ENCODE results near the gene POU3F1.

DNA sequence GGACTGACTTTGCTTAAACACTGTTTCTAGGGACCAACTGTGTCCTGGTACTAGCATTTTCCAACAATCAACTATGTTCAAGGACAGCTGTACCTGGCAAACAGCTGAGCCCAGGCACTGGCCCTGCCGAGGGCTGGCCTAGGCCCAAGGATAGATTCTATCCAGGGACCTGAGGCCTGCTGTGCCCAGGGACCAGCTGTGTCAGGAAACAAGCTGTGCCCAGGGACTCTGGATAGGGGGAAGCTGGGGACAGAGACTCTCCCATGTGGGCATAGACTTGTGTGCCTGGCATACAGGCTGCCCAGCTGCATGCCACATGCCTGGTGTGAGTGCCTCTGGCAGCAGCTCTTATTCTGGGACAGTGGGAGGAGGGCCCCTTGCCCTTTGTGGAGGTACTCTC is 38.1 kb upstream of the POU3F1 start:
- TF ChIP-seq POLR2A (IDR thresholded peaks at IDR 0.05; ENCODE audit: low read depth, low read length) = no peak
- TF ChIP-seq POLR2AphosphoS5 (IDR thresholded peaks at IDR 0.05; ENCODE audit: low read depth, low read length) = no peak
